Mesenchymal stem cell (in vitro differentiated cells and primary cell): ENCODE results near the gene PAX8.
"Not testable (repeated sequence)": the region's sequence is repeated elsewhere in the genome, so short reads cannot be mapped to it uniquely, and the experiment has no call there.

Source experiments
- DNase-seq: peaks from one replicate; pipeline ENCODE4 v3.0.0-alpha.2; 2013
- H2AFZ ChIP-seq: one replicate; pipeline ENCODE4 v1.6.1; 2013; ENCODE audit warnings: low read depth, mild to moderate bottlenecking, control low read depth, inconsistent platforms, low read length, moderate library complexity
- H2AK5ac ChIP-seq: 2 replicates; pipeline ENCODE4 v1.6.1; 2013; ENCODE audit warnings: low read length, moderate library complexity, mild to moderate bottlenecking, inconsistent platforms; ENCODE audit not compliant: severe bottlenecking
- H2BK120ac ChIP-seq: one replicate; pipeline ENCODE4 v1.6.1; 2013; ENCODE audit warnings: low read depth, mild to moderate bottlenecking, inconsistent platforms, low read length, moderate library complexity
- H2BK12ac ChIP-seq, 2 experiments: one replicate each; pipeline ENCODE4 v1.6.1; 2013; ENCODE audit warnings: inconsistent platforms in 2 of 2, low read length in 2 of 2, mild to moderate bottlenecking in 2 of 2, moderate library complexity in 2 of 2, control low read depth in 1 of 2
- H2BK15ac ChIP-seq: one replicate; pipeline ENCODE4 v1.6.1; 2013; ENCODE audit warnings: mild to moderate bottlenecking, low read depth, inconsistent platforms; ENCODE audit not compliant: poor library complexity, severe bottlenecking
- H2BK5ac ChIP-seq: 2 replicates; pipeline ENCODE4 v1.6.1; 2013; ENCODE audit warnings: low read depth, mild to moderate bottlenecking, low read length, control low read depth, inconsistent platforms; ENCODE audit not compliant: poor library complexity, severe bottlenecking
- H3K14ac ChIP-seq, 2 experiments: one replicate each; pipeline ENCODE4 v1.6.1; 2013; ENCODE audit warnings: inconsistent platforms in 2 of 2, low read length in 2 of 2, control low read depth in 1 of 2, mild to moderate bottlenecking in 1 of 2, moderate library complexity in 1 of 2
- H3K18ac ChIP-seq, 2 experiments: one replicate each; pipeline ENCODE4 v1.6.1; 2013; ENCODE audit warnings: inconsistent platforms in 2 of 2, low read length in 2 of 2, control low read depth in 1 of 2, low read depth in 1 of 2, mild to moderate bottlenecking in 1 of 2
- H3K23ac ChIP-seq, 2 experiments: one replicate each; pipeline ENCODE4 v1.6.1; 2013; ENCODE audit warnings: inconsistent platforms in 2 of 2, low read length in 2 of 2, mild to moderate bottlenecking in 2 of 2, moderate library complexity in 2 of 2, control low read depth in 1 of 2
- H3K27ac ChIP-seq: 2 replicates; pipeline ENCODE4 v1.5.1; 2013; ENCODE audit warnings: mild to moderate bottlenecking, moderate library complexity, low read length, control low read depth, inconsistent platforms; ENCODE audit not compliant: poor library complexity, severe bottlenecking
- H3K27me3 ChIP-seq, 2 experiments: 2 replicates each; pipeline versions ENCODE4 v1.6.1 to v1.7.0; 2013; ENCODE audit warnings: low read length in 2 of 2, mild to moderate bottlenecking in 2 of 2, moderate library complexity in 2 of 2, control low read depth in 1 of 2, inconsistent platforms in 1 of 2; ENCODE audit not compliant: control insufficient read depth in 1 of 2, insufficient read depth in 1 of 2
- H3K36me3 ChIP-seq, 2 experiments: 2 replicates each; pipeline versions ENCODE4 v1.6.1 to v1.7.0; 2013; ENCODE audit warnings: low read length in 2 of 2, control low read depth in 1 of 2, inconsistent platforms in 1 of 2, low read depth in 1 of 2, mild to moderate bottlenecking in 1 of 2; ENCODE audit not compliant: insufficient read depth in 2 of 2, control insufficient read depth in 1 of 2
- H3K4ac ChIP-seq, 2 experiments: one replicate each; pipeline ENCODE4 v1.6.1; 2013; ENCODE audit warnings: inconsistent platforms in 2 of 2, low read length in 2 of 2, mild to moderate bottlenecking in 2 of 2, moderate library complexity in 2 of 2, control low read depth in 1 of 2, low read depth in 1 of 2
- H3K4me1 ChIP-seq: 2 replicates; pipeline ENCODE4 v1.6.1; 2013; ENCODE audit warnings: low read depth, low read length, control low read depth; ENCODE audit not compliant: control insufficient read depth, insufficient read depth
- H3K4me2 ChIP-seq: 2 replicates; pipeline ENCODE4 v1.6.1; 2013; ENCODE audit warnings: low read length, mild to moderate bottlenecking, inconsistent platforms; ENCODE audit not compliant: poor library complexity, severe bottlenecking
- H3K4me3 ChIP-seq, 2 experiments: 2 replicates each; pipeline versions ENCODE4 v1.5.1 to v1.7.0; 2013; ENCODE audit warnings: low read length in 2 of 2, mild to moderate bottlenecking in 2 of 2, control low read depth in 1 of 2, low read depth in 1 of 2; ENCODE audit not compliant: insufficient read depth in 1 of 2
- H3K79me1 ChIP-seq: replicated peaks from 2 replicates; pipeline ENCODE4 v1.6.1; 2013; ENCODE audit warnings: mild to moderate bottlenecking, control low read depth, low read length, inconsistent platforms; ENCODE audit not compliant: poor library complexity, severe bottlenecking
- H3K9ac ChIP-seq: 2 replicates; pipeline ENCODE4 v1.7.0; 2013; ENCODE audit warnings: mild to moderate bottlenecking, low read length, moderate library complexity
- H3K9me3 ChIP-seq: 2 replicates; pipeline ENCODE4 v1.7.0; 2013; ENCODE audit warnings: mild to moderate bottlenecking, low read length; ENCODE audit not compliant: control insufficient read depth
- H4K8ac ChIP-seq: one replicate; pipeline ENCODE4 v1.6.1; 2013; ENCODE audit warnings: inconsistent platforms, mild to moderate bottlenecking, low read length, moderate library complexity
- H4K91ac ChIP-seq: one replicate; pipeline ENCODE4 v1.6.1; 2013; ENCODE audit warnings: mild to moderate bottlenecking, low read length, inconsistent platforms
- whole genome bisulfite sequencing: methylation state at CpG from one replicate; pipeline ENCODE4 v1.1.7; 2013; ENCODE audit warnings: mixed read lengths; 5-methylcytosine and 5-hydroxymethylcytosine counted together

PAX8 gene

DNA sequence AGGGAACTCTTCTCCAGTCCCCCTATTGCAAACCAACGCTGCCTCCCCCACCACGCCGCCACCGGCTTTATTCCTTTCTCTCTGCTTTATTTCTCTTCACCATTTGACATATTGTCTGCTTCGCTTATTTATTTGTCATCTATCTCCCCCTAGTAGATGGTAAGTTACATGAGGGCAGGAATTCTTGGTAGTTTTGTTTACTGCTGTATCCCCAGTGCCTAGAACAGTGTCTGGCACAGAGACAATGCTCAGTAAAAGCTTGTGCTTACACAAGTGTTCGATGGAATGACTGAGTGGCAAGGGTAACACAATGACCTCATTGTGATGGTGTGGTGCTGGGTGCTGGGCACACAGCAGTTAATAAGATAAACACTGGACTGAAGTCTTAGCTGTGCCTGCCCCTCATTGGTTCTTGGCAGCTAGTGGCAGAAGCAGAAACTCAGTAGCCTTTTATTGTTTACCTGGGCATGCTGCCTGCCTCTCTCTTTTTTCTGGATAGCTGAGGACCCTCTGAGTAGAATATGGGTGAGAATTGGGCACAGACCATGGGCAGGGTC, 9.5 kb upstream of the PAX8 start:
- H2BK5ac ChIP-seq, H4K8ac ChIP-seq, H3K18ac ChIP-seq, H3K36me3 ChIP-seq, H3K79me1 ChIP-seq, H3K9ac ChIP-seq, H2BK120ac ChIP-seq, H2BK15ac ChIP-seq, DNase-seq, H3K4me3 ChIP-seq, H3K23ac ChIP-seq, H3K14ac ChIP-seq, H3K4ac ChIP-seq, H2BK12ac ChIP-seq, H3K4me2 ChIP-seq, H3K9me3 ChIP-seq, H2AFZ ChIP-seq, H3K27ac ChIP-seq, H4K91ac ChIP-seq: not testable (repeated sequence)
- 33% methylated on average over 3 of the region's 6 CpGs for WGBS
- peaks cover 18% of the 10 kb centered on the region for H3K4me1 ChIP-seq
- peak overlapping the region; percentile 97 for H2AK5ac ChIP-seq
- peaks cover 0 to 23% of the 10 kb centered on the region in 2 experiments for H3K27me3 ChIP-seq

GRCh38 chr2:113285816-113286215, 7.1 kb upstream of the PAX8 start:
- no peaks in the 10 kb centered on the region for H3K9me3 ChIP-seq
- WGBS = 100% methylated on average over 3 of the region's 3 CpGs

GRCh38 chr2:113284999-113285398, 6.3 kb upstream of the PAX8 start:
- H3K4ac ChIP-seq, H4K91ac ChIP-seq, H3K36me3 ChIP-seq, H3K4me3 ChIP-seq, H3K9me3 ChIP-seq, H3K23ac ChIP-seq, H2AFZ ChIP-seq, H3K14ac ChIP-seq, H2BK12ac ChIP-seq, H2BK120ac ChIP-seq, H3K18ac ChIP-seq, H2BK15ac ChIP-seq, H3K4me2 ChIP-seq, H3K79me1 ChIP-seq, H4K8ac ChIP-seq, H3K27me3 ChIP-seq: not testable (repeated sequence)
- WGBS = 10% methylated on average over 5 of the region's 6 CpGs
- Histone ChIP-seq H2AK5ac (peak overlapping the region; percentile 99), H3K4me1 (peaks cover 23% of the 10 kb centered on the region), H3K9ac (peak overlapping the region; percentile 76), H3K27ac (peak overlapping the region; percentile 100), H2BK5ac (peak overlapping the region; percentile 100)
- peak; percentile 66 for DNase-seq

More at GRCh38 chr2:113285816-113286215, 7.1 kb upstream of the PAX8 start:
- Histone ChIP-seq H3K4me2 (no peak overlapping the region), H3K18ac (no peak overlapping the region), H2AFZ (no peak overlapping the region), H4K8ac (no peak overlapping the region), H3K4ac (no peak overlapping the region), H3K4me3 (no peak overlapping the region), H3K14ac (no peak overlapping the region), H2BK12ac (peak overlapping the region in 1 of 2 experiments; percentile 84), H3K27me3 (peaks cover 0 to 6% of the 10 kb centered on the region in 2 experiments), H3K23ac (no peak overlapping the region), H2BK5ac (peak overlapping the region; percentile 4), H2BK120ac (no peak overlapping the region), H2AK5ac (peak overlapping the region; percentile 62), H3K4me1 (peaks cover 21% of the 10 kb centered on the region), H4K91ac (no peak overlapping the region), H2BK15ac (no peak overlapping the region), H3K79me1 (peaks cover 3% of the 10 kb centered on the region), H3K27ac (peak overlapping the region; percentile 93), H3K9ac (no peak overlapping the region), H3K36me3 (no peaks in the 10 kb centered on the region)
- DNase-seq = no peak

DNA sequence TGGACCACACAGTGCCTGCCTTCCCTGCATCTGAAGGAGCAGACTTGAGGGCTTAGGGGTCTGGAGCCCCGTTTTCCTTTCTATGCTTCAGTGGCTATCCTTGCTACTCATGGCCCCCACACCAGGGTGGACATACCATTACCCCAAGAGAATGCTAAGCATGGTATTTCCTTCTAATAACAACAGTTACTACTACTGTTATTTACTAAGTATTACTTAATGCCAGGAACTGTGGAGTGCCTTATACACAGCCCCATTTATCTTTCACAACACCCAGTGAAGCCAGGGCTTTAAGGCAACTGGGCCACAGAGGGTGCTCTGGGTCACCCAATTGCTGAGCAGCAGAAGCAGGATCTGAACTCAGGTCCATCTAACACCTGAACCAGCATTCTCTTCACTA, 5.8 kb upstream of the PAX8 start:
- Histone ChIP-seq H4K91ac (peak overlapping the region; percentile 89), H3K79me1 (peaks cover 3% of the 10 kb centered on the region), H3K4ac (peak overlapping the region in 1 of 2 experiments; percentile 14), H3K4me2 (peak overlapping the region; percentile 18), H2BK120ac (peak overlapping the region; percentile 27), H3K23ac (no peak overlapping the region), H2AK5ac (peak overlapping the region; percentile 99), H2BK5ac (peak overlapping the region; percentile 100), H3K4me3 (no peak overlapping the region), H3K9ac (peak overlapping the region; percentile 76), H3K9me3 (no peaks in the 10 kb centered on the region), H3K14ac (peak overlapping the region in 1 of 2 experiments; percentile 80), H3K27ac (peak overlapping the region; percentile 100), H2AFZ (no peak overlapping the region), H3K4me1 (peaks cover 28% of the 10 kb centered on the region), H2BK15ac (no peak overlapping the region), H2BK12ac (peak overlapping the region; percentile 90 to 100), H3K27me3 (no peaks in the 10 kb centered on the region), H3K36me3 (no peaks in the 10 kb centered on the region), H3K18ac (peak overlapping the region; percentile 56 to 82), H4K8ac (peak overlapping the region; percentile 85)
- DNase-seq = peak; percentile 55
- WGBS = 100% methylated on average over 1 of the region's 1 CpG
